Left lung (tissue), 10 donors: Measurements from ENCODE around the gene CFAP77. TPM values are rescaled to one million over a fixed set of nuclear protein-coding genes. Genes with fewer than 3 reads are reported as not detected.

Experiments
- ATAC-seq: fragments of 200-7000 bp; cut with Tn5 transposase; one replicate; pipeline ENCODE4 v1.9.1; 2020; ENCODE audit warnings: moderate library complexity
- DNase-seq, 4 donors: peaks; one replicate each; pipeline ENCODE4 v3.0.0-alpha.2; 2013 to 2020
- H3K27ac ChIP-seq, 2 donors: fragments of 200-600 bp; sonication (generic) in 1 of 2; one replicate each; pipeline versions ENCODE4 v1.5.0 to v1.8.0; 2020 to 2021
- H3K27me3 ChIP-seq, 2 donors: fragments of 200-600 bp; sonication (generic) in 1 of 2; one replicate each; pipeline versions ENCODE4 v1.5.0 to v1.8.0; 2020 to 2021
- H3K36me3 ChIP-seq, 2 donors: fragments of 200-600 bp; sonication (generic) in 1 of 2; one replicate each; pipeline versions ENCODE4 v1.5.0 to v1.8.0; 2020 to 2021
- H3K4me1 ChIP-seq, 2 donors: fragments of 200-600 bp; one replicate each; pipeline ENCODE4 v1.8.0; 2021
- H3K4me3 ChIP-seq, 2 donors: fragments of 200-600 bp; sonication (generic) in 1 of 2; one replicate each; pipeline versions ENCODE4 v1.5.0 to v1.8.0; 2020 to 2021; ENCODE audit warnings: mild to moderate bottlenecking in 1 of 2
- H3K9me3 ChIP-seq, 2 donors: fragments of 200-600 bp; sonication (generic) in 1 of 2; one replicate each; pipeline versions ENCODE4 v1.5.0 to v1.8.0; 2020 to 2021
- intact Hi-C, 2 donors: fragments of 100-400 bp; cut with DNase I; formaldehyde crosslinking; loops; one replicate each; pipeline versions ENCODE4 v1.11.2 to v1.14.2; 2022
- polyA plus RNA-seq, 6 donors: library from polyadenylated mRNA; unstranded; fragments of 120-200 nt; gene quantifications; one replicate each; pipeline ENCODE4 v1.2.1, GENCODE V29; 2013; ENCODE audit not compliant: insufficient read length in 6 of 6
- total RNA-seq, 2 donors: library from RNA; stranded (reverse); fragmentation: NEBNext Ultra II Directional; extraction: Animal tissue kit (Norgen Biotek cat#: 25700); gene quantifications; one replicate each; pipeline ENCODE4 v1.2.1, GENCODE V29; 2021
- TF ChIP-seq, protein P1 (sequence below), 2 donors: fragments of 200-600 bp; sonication (generic) in 1 of 2; IDR thresholded peaks; one replicate each; pipeline versions ENCODE4 v1.5.0 to v1.8.0; 2021; ENCODE audit warnings: antibody characterized with exemption in 2 of 2
- donor health status: DM: no; HTN: yes; CAD: no.
- donor health status: DM: no; HTN: no; CAD: no.

Gene CFAP77
- total and polyA plus RNA-seq, 8 donors = 0.50 to 3.7 (median 2.4) TPM; not detected in 1

DNA sequence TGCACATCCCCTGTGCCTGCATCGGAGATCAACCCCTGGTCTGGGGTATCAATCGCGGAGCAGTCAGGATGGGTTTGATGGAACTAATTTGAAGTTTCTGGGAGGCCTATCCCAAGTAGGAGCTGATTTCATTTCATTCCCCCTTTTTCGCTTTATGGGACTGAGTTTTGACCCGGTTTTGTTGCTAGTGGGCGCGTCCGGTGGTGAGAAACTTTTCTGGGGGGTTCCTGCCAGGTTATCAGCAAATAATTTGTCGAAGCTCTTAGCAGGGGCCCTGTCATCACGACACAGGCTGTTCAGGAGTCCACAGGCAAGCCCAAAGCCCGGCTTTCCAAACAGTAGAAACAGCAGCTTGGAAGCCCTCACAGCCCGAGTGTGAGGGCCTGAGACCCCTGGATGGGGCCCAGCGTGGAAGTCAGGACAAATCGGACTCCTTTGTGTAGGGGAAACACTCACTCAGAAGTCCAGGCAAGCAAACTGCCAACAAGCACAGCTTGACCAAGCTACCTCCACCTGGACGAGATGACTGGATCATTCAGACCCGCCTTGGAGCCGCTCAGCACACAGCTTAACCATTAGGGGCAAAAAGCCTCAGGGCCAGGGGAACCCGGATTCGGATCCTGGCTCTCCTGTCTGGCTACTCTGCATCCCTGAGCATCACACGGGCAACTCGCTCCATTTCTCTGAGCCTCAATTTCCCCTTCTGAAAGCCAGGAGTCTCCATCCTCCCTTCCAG is 108.0 kb downstream of the CFAP77 start:
- no peaks in the 10 kb centered on the region for H3K9me3 ChIP-seq
- DNase-seq = no peak
- H3K4me3 ChIP-seq = no peak overlapping the region
- intact Hi-C loops = loop anchor here in 1 of 2 donors (10.0 kb wide), 1 partner anchor 277 kb away; no protein-coding TSS in a partner anchor
- H3K4me1 ChIP-seq = no peaks in the 10 kb centered on the region
- ATAC-seq = no peak
- H3K27me3 ChIP-seq = peaks cover 0 to 55% of the 10 kb centered on the region in 2 donors
- no peaks in the 10 kb centered on the region for H3K36me3 ChIP-seq
- TF ChIP-seq, protein P1, sequence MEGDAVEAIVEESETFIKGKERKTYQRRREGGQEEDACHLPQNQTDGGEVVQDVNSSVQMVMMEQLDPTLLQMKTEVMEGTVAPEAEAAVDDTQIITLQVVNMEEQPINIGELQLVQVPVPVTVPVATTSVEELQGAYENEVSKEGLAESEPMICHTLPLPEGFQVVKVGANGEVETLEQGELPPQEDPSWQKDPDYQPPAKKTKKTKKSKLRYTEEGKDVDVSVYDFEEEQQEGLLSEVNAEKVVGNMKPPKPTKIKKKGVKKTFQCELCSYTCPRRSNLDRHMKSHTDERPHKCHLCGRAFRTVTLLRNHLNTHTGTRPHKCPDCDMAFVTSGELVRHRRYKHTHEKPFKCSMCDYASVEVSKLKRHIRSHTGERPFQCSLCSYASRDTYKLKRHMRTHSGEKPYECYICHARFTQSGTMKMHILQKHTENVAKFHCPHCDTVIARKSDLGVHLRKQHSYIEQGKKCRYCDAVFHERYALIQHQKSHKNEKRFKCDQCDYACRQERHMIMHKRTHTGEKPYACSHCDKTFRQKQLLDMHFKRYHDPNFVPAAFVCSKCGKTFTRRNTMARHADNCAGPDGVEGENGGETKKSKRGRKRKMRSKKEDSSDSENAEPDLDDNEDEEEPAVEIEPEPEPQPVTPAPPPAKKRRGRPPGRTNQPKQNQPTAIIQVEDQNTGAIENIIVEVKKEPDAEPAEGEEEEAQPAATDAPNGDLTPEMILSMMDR (IDR thresholded peaks at IDR 0.05) = no peak
- H3K27ac ChIP-seq = no peak overlapping the region

- peaks cover 0 to 49% of the 10 kb centered on the region in 2 donors for H3K27me3 ChIP-seq
- DNase-seq (no peak), ATAC-seq (no peak)
- no peak overlapping the region for H3K4me3 ChIP-seq
- no peaks in the 10 kb centered on the region for H3K36me3 ChIP-seq
- TF ChIP-seq, protein P1 (IDR thresholded peaks at IDR 0.05) = no peak
- H3K4me1 ChIP-seq = no peaks in the 10 kb centered on the region
- no peak overlapping the region for H3K27ac ChIP-seq
- no peaks in the 10 kb centered on the region for H3K9me3 ChIP-seq
- intact Hi-C loops = loop anchor here in 1 of 2 donors (10.0 kb wide), 1 partner anchor 276 kb away; no protein-coding TSS in a partner anchor
Observed at GRCh38 chr9:132518626-132519025, 108.6 kb downstream of the CFAP77 start.

GRCh38 chr9:132519033-132519432 is 109.0 kb downstream of the CFAP77 start:
- Histone ChIP-seq H3K27me3 (peaks cover 0 to 45% of the 10 kb centered on the region in 2 donors), H3K9me3 (no peaks in the 10 kb centered on the region), H3K4me3 (no peak overlapping the region), H3K4me1 (no peaks in the 10 kb centered on the region), H3K27ac (no peak overlapping the region), H3K36me3 (no peaks in the 10 kb centered on the region)
- intact Hi-C loops = loop anchor here in 1 of 2 donors (10.0 kb wide), 1 partner anchor 276 kb away; no protein-coding TSS in a partner anchor
- ATAC-seq = no peak
- TF ChIP-seq, protein P1 (IDR thresholded peaks at IDR 0.05) = no peak
- DNase-seq = no peak

GRCh38 chr9:132520612-132521011 is 110.6 kb downstream of the CFAP77 start:
- intact Hi-C loops = no loop called here
- no peak overlapping the region for H3K4me3 ChIP-seq
- TF ChIP-seq, protein P1 (IDR thresholded peaks at IDR 0.05) = no peak
- DNase-seq = no peak
- no peak overlapping the region for H3K27ac ChIP-seq
- H3K27me3 ChIP-seq = peaks cover 0 to 30% of the 10 kb centered on the region in 2 donors
- no peak for ATAC-seq
- no peaks in the 10 kb centered on the region for H3K36me3 ChIP-seq
- H3K4me1 ChIP-seq = no peaks in the 10 kb centered on the region
- no peaks in the 10 kb centered on the region for H3K9me3 ChIP-seq

- Histone ChIP-seq H3K4me3 (no peak overlapping the region), H3K4me1 (no peaks in the 10 kb centered on the region), H3K9me3 (no peaks in the 10 kb centered on the region), H3K36me3 (no peaks in the 10 kb centered on the region), H3K27me3 (peaks cover 0 to 8% of the 10 kb centered on the region in 2 donors), H3K27ac (no peak overlapping the region)
- TF ChIP-seq, protein P1 (IDR thresholded peaks at IDR 0.05) = no peak
- DNase-seq (no peak), ATAC-seq (no peak)
- intact Hi-C loops = no loop called here
Observed at GRCh38 chr9:132525308-132526023, 115.5 kb downstream of the CFAP77 start.
